ENCODE results near the gene STAT6.
"Not testable (repeated sequence)": the region's sequence is repeated elsewhere in the genome, so short reads cannot be mapped to it uniquely, and the experiment has no call there.

The STAT6 gene

DNA sequence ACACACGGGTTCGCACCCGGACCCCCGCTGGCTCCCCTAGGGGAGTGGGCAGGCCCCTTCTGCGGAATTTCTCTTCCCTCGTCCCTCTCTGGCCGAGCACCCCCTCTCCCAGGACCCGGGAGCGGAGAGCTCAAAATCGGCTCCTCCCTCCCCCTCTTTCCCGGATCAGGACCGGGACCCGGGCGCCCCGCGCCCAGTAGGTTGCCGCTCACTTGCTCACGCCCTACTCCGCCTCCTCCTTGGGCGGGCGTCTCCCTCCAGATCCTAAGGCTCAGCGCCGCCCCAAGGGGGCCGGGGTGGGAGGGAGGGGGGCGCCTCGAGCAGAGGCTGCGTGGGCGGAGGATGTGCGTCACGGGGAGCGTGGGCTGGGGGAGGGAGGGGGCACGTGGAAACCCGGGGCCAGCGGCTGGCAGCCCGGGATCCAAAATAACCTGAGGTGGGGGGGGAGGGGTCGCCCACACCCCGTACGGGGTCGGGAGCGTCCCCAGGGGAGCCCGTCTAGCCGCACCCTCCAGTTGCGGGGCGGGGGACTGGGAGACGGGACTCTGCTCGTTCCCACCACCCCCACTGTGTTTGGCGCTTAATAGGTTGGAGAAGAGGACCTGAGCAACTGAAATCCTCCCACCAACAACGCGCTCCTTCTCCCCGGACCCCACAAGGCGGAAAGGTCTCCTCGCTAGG lies 24.0 kb downstream of the STAT6 start:
- peak; percentile 93 for DNase-seq

DNA sequence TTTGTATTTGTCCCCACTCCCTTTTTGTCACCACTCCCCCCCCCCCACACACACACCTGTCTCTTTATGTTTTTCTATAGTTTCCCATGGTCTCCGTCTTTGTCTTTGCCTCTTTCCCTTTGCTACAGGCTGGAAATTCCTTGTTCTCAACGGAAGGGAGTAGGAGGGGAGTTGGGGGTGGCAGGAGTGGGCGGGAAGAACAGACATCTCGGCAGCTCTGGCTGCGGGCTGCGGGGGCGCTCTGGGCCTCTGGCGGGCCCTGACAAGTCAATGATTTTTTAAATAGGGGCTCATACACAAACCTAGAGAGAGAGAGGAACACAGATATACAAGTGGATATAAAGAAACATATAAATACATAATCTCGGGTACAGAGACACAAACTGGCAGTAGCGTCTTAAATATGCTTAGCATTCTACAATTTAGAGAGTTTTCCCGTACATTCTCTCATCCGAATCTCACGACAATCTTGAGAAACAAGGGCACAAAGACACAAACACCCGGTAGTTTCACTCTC lies 24.6 kb downstream of the STAT6 start:
- peak; percentile 94 for DNase-seq

DNA sequence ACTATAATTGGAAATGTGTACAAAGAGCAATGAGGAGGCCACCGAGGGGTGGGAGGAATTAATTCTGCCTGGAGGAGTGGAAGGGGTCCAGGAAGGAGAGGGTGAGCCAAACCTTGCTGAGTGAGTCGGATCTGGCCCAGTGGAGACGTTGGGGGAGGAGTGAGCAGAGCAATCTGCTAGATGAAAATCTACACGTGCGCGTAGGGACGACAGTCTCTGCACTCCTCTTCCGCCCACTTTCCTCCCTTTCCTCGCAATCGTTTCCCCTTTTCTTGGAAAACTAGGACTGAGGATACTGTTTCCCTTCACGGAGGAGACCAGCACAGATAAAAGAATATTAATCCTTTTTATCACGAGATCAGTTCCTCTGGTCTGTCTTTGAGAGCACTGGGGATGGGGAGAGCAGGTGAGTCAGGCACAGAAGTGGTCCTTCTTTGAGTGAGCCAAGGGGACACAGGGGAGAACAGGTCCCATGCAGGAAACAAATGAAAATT lies 25.1 kb downstream of the STAT6 start:
- peak; percentile 72 for DNase-seq

DNA sequence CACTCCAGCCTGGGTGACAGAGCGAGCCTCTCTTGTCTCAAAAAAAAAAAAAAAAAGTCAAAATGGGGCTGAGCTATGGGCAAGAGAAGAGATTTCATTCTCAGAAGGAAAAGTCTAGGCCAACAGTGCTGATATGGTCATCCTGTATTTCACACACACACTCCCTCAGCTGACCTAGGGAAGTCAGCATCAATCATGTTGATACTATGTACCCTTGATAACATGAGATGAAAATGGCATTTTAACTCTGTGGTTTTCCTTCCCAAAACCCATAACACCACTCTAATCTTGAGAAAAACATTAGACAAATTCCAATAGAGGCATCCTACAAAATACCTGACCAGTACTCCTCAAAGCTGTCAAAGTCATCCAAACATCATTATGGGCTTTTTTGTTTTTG lies 30.3 kb downstream of the STAT6 start:
- DNase-seq: no peak

DNA sequence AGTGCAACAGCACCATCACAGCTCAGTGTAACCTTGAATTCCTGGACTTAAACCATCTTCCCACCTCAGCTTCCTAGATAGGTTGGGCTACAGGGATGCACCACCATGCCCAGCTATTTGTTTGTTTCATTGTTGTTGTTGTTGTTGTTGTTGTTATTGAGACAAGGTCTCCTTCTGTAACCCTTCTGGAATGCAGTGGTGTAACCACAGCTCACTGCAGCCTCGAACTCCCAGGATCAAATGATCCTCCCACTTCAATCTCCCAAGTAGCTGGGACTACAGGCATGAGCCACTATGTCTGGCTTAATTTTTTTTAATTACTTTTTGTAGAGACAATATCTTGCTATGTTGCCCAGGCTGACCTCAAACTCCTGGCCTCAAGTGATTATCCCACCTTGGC lies 31.3 kb downstream of the STAT6 start:
- DNase-seq: peak; percentile 66

DNA sequence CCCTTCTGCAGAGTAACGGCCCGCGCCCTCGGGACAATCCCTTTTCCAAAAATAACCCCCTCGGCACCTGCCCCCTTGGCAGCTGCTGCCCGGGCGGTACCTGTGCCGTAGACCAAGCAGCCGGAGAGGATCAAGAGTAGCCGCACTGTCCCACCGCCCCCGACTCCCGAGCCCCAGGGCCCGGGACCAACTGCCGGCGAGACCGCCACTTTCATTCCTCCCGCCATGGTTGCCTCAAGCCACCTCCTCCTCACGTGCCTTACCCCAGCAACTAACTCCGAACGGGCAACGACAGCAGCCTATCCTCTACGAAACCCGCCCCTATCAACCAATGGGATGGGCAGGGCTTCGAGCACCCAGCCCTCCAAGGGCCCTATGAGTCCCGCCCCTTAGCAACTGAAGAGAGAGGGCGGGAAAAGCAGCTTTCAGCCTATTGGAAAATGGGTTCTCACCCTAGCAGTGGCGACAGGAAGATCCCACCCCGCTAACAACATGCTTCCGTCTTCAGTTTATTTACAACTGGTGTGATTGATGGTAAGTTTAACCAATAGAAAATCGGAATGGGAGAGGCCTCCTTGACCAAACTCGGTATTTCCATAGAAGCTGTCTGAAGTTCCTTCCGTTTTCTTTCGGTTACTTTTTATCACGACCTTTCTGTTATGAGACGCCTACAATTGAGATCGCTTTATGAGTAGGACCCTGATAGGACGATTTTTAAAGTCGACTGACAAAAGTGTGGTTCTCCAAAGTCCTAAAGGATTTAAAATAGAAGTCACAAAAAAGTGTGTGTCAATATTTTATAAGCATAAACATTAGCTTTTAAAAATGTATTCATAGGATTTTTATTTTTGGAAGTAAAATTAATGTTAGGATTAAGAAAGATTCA lies 32.4 kb downstream of the STAT6 start, which contains the start of gene NEMP1:
NEMP1 (minus strand) TSS at position 273 of the 886 bp plus-strand sequence; CDS start at position 227, 46 bp downstream.
- DNase-seq: peak; percentile 100

DNA sequence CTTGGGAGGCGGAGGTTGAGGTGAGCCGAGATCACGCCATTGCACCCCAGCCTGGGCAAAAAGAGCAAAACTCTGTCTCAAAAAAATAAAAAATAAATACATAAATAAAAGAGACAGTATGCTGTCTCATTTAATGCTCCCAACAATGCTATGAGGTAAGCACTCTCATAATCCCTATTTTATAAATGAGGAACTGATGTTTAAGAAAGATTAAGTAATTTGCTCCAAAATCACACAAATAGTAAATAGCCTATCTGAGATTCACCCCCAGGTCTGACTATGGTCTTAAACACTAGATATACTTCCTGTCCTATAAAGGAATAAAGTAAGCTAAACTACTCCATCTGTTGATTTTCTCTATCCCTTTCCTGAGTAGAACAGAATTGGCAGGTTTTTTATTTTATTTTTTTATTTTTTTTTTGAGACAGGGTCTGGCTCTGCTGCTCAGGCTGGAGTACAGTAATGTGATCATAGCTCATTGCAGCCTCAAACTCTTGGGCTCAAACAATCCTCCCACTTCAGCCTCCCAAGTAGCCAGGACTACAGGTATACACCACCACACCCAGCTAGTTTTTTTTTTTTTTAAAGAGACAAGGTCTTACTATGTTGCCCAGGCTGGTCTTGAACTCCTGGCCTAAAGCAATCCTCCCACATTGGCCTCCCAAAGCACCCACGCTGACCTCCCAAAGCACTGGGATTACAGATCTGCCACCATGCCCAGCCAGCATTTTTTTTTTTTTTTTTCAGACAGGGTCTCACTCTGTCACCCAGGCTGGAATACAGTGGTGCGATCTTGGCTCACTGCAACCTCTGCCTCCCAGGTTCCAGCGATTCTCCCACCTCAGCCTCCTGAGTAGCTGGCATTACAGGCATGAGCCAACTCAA lies 37.4 kb downstream of the STAT6 start:
- DNase-seq: not testable (repeated sequence)

DNA sequence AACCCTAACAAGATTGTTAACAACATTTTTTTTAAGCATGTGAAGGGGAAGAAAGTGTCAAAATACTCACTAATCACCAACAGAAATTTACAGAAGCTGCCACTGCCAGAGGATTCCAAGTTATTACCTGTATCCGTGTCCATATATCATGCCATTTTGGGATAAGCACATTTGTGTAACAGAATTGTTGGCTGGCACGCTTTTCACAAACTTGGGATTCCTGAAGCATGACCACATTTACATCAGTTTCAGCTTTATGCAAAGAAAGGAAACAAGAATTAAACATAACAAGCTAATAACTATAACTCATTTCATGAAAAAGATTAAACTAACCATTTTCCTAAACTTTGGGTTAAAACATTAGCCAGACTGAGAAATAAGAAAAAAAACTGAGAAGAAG lies 38.5 kb downstream of the STAT6 start:
- DNase-seq: peak; percentile 17

DNA sequence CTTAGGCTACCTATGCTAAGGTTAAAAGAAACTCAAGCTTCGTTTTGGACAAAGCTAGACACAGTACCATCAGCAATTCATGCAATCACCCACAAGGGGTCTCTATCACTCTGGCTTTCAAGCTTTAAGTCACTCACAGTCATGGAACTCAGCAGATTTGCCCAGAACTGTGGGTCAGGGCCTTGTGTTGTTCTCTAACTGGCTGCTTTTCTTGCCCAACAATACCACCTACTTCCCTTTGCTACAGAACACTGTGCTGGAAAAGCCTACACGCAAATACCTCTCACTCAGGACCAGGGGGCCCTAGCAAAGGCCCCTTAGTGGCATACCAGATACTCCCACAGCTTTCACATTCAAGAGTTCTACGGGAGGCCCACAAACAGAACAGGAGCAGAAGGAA lies 41.6 kb downstream of the STAT6 start:
- DNase-seq: peak; percentile 86

DNA sequence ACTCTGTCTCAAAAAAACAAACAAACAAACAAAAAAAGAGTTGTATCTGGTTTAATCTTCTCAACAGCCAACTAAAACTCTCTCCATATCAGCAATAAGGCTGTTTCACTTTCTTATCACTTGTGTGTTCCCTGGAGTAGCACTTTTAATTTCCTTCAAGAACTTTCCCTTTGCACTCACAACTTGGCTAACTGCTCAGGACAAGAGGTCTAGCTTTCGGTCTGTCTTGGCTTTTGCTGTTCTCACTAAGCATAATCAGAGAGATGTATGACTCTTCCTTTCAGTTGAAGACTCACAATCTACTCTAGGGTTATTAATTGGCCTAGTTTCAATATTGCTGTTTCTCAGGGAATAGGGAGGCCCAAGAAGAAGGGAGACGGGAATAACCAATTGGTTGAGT lies 44.9 kb downstream of the STAT6 start:
- DNase-seq: peak; percentile 19

DNA sequence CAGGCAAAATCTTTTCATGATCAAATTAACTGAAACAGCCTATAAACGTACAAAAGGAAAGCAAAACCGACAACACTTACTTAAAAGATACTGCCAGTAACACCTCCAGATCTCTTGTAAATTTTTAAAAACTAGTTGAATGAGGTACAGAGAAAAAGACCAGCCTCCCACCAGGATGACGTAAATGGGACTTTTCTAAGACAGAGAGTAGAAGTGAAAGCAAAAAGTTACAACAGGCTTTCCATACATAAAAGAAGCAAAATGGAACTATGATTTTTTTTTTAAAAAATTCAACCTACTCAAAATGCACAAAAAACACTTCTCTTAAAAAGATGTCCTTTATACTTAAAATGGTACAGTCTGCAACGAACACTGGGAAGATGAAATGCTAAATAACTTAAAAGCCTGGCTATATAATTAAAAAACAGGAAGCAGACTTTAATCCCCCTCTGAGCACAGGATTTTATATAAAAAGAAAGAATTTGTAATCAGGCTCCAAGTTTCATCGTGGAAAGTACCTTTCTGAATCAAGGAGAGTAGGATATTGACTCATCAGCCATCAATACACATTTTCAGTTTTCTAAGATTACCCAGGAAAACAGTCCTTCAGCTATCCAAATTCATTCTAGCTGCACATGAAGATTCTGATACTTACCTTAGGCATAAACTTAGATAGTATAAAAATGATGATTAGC lies 47.0 kb downstream of the STAT6 start:
- DNase-seq: no peak

DNA sequence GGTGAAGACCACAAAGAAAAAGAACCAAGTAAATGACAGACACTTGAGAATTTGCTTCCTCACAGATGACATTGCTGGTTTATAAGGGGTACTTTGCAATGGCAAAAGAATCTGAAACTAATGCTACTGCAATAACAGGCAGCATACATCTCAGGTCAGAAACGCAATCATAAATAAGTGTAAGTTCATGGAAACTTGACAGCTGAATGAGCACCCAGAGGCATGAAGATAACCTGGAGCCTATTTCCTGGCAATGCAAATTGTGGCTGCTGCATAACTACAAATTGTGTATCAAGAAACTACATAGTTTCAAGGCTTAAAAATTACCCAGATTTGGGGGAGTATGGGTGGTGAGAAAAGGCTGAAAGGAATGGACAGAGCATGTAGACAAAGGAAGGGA lies 52.7 kb downstream of the STAT6 start:
- no peak for DNase-seq

DNA sequence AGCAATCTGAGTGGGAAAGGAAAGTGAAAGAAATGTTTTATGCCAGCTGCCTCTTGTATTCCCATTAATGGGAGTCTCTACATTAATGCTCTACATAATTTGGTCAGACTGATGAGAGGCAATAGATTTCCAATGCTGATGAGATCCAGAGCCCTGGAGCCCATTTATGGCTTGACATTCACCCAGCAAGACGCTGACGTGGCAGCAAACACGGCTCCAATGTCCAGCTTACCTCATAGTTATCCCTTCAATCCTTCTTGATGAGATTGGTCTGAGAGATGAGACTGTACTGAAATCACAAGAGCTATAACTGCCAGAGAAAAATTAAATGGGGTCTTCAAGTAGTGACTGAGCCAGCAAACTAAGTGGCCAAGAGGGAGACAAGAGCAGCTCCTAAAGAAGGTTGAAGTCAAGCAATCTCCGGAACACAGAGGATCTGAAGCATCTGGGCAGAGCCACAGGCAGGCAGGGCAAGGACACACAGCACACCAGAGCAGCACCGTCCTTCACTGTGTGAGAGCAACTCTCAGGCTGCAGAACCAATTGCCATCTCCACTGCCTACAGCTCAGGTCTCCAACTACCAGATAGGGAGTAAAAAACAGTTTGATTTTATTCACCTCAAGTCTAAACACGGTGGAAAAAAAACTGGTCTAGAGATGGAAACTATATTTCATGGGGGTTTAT lies 54.0 kb downstream of the STAT6 start:
- DNase-seq: no peak

DNA sequence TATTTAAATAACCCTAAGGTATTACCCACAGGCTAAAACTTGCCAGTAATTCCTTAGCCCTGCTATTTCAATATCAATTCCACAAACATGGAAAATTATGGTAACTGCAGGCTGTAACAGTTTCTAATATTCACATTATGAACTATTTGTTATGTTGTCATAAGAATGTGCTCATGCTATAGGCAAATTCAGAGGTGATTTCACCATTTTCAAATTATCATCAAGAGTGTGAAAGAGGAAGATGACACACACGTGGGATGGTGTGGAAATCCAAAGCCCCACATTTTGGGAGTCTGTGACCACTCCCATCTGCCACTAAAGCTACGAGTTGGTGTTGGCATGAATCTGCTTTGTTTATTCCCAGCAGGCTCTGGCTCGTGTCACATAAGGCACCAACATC lies 55.3 kb downstream of the STAT6 start:
- DNase-seq: no peak

DNA sequence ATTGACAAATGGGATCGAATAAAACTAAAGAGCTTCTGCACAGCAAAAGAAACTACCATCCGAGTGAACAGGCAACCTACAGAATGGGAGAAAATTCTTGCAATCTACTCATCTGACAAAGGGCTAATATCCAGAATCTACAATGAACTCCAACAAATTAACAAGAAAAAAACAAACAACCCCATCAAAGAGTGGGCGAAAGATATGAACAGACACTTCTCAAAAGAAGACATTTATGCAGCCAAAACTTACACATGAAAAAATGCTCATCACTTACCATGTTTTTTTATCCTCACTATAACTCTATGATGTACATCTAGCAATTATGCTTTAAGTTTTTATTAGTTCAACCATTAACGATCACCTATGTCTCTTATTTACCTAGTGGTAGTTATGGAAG lies 57.3 kb downstream of the STAT6 start:
- not testable (repeated sequence) for DNase-seq

DNA sequence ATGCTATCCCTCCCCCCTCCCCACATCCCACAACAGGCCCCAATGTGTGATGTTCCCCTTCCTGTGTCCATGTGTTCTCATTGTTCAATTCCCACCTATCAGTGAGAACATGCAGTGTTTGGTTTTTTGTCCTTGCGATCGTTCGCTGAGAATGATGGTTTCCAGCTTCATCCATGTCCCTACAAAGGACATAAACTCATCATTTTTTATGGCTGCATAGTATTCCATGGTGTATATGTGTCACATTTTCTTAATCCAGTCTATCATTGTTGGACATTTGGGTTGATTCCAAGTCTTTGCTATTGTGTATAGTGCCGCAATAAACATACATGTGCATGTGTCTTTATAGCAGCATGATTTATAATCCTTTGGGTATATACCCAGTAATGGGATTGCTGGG lies 58.0 kb downstream of the STAT6 start:
- DNase-seq: not testable (repeated sequence)

DNA sequence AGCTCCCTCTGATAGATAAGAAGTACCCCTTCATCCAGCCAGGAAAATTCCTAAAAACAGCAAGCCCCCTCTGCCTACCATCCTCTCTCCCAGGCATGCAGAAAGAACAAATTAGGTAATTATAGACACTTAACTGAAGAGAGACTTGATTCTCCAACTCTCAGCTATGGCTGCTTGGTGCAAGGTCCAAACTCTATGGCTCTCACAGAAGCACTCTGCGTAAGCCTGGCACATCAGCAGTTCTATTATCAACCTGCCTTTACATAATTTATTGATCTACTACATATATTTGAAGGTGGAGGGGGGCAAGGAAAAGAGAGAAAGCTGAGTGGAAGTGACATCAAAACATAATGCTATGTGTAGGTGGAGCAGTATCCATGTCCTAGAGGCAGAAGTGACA lies 60.2 kb downstream of the STAT6 start:
- no peak for DNase-seq

DNA sequence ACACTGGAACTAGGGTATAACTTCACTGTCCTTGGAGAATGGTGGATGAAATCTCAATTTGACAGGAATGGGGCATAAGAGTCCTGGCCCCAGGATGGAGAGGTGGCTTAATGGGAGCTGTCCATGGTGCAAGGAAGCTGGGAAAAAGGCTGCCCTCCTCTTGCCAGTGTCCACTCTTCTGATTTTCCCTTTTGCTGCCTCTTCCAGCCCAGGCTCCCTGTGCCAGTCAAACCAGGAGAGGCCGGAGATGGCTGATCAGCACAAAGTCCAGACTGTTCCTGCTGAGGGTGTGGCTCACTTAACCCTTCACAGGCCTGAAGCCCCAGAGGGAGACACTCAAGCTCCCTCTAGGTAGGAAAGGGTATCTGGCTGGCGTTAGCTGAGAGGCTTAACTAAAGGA lies 61.3 kb downstream of the STAT6 start, which contains the start of gene MYO1A:
MYO1A (minus strand) TSS at position 240 of the 400 bp plus-strand sequence. CDS start 1,806 bp downstream, outside the sequence.
- DNase-seq: peak; percentile 68

DNA sequence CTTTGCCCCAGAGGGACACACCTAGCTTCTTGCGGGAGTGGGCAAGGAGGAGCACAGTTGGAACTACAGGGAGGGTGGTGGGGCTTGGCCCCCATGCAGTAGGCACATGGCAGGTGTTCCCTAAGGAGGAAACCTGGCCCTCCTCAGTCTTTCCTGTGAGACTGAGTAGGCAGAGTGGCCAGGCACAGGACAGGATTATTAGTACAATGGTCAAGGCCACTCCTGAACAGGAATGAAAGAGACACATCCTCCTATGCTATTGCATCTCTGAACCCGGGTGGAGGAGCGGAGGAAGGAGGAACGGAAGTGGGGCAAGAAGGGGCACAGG lies 62.1 kb downstream of the STAT6 start:
- no peak for DNase-seq

DNA sequence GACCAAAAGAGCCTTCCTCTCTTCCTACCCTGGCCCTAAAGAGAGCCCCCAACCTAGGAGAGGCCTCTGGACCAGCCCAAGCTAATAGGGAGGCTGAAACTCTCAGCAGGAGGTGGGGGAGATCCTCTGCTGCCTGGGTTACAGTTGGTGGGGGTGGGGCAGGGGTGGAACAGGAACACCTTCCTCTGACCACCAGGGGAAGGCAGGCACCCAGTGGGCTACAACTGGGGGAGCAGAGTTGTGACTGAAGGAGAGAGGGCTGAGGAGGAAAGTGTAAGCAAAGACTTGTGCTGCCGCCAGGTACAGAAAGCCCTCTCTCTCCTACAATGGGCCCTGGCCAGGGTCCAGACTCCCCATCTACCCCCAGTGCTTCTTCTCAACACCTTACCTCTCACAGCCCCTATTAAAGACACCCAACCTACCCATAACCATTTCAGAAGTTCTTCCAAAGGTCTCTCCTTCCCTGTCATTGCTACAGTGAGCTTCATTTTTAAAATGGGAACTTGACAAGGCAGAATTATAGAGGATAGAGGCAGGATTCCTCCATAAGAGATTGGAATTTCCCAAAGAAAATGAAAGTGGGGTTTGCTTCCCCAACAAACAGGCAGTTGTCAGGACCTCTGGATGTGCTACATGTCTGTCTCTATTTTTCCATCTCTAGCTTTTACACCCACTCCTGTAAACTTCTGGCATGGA lies 62.6 kb downstream of the STAT6 start:
- DNase-seq: peak; percentile 54

DNA sequence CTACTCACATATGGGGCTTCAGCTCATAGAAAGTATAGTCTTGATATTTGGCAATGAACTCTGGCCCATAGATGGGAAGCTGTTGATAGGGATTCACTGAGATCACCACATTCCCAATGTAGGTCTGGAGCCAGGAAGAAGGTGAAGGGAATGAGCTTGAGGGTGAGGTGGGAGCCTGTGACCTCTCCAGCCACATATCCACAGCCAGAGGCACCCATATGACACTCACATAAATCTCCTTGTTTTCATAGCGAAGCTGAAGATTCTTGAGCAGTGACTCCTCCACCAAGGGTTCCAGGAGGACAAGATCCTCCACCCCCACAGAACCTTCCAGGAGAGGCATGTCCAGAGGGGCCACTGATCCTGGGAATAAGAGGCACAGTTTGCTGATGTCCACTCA lies 63.2 kb downstream of the STAT6 start:
- no peak for DNase-seq

Measured in islet precursor cell (in vitro differentiated cells).